Upper lobe of left lung (tissue), 6 donors: ENCODE data around the gene MIF. TPM values are rescaled to one million over a fixed set of nuclear protein-coding genes. Genes with fewer than 3 reads are reported as not detected.

ENCODE experiments used
- ATAC-seq, 2 donors: fragments of 200-7000 bp; cut with Tn5 transposase; one replicate each; pipeline ENCODE4 v1.9.1; 2022; ENCODE audit warnings: mild to moderate bottlenecking in 2 of 2, moderate library complexity in 2 of 2; ENCODE audit not compliant: low FRiP score in 2 of 2
- DNase-seq, 2 donors: peaks; one replicate each; pipeline ENCODE4 v3.0.0-alpha.2; 2019 to 2020
- H3K27ac ChIP-seq, 4 donors: fragments of 200-600 bp; sonication (generic); one replicate each; pipeline ENCODE4 v1.5.1; 2016 to 2019
- H3K27me3 ChIP-seq, 4 donors: fragments of 200-600 bp; sonication (generic); one replicate each; pipeline ENCODE4 v1.5.1; 2017 to 2019
- H3K36me3 ChIP-seq, 4 donors: fragments of 200-600 bp; sonication (generic); one replicate each; pipeline ENCODE4 v1.5.1; 2016 to 2019
- H3K4me1 ChIP-seq, 4 donors: fragments of 200-600 bp; sonication (generic); one replicate each; pipeline ENCODE4 v1.5.1; 2018 to 2019
- H3K4me3 ChIP-seq, 4 donors: fragments of 200-600 bp; sonication (generic); one replicate each; pipeline ENCODE4 v1.5.1; 2017 to 2019; ENCODE audit warnings: mild to moderate bottlenecking in 2 of 4, moderate library complexity in 1 of 4
- H3K9me3 ChIP-seq, 4 donors: fragments of 200-600 bp; sonication (generic); one replicate each; pipeline ENCODE4 v1.5.1; 2018 to 2019
- CTCF ChIP-seq, 6 experiments: fragments of 450-650 bp in 4 of 6; fragments of 200-600 bp in 2 of 6; sonication (generic) in 2 of 6; IDR thresholded peaks; one replicate each; pipeline ENCODE4 v1.5.1; 2016 to 2019; ENCODE audit warnings: antibody characterized with exemption in 6 of 6
- EP300 ChIP-seq, 4 donors: sonication (generic); formaldehyde crosslinking; IDR thresholded peaks; one replicate each; pipeline ENCODE4 v1.5.1; 2017; ENCODE audit warnings: antibody characterized with exemption in 4 of 4, control low read depth in 2 of 4
- POLR2A ChIP-seq, 4 donors: fragments of 450-650 bp; IDR thresholded peaks; one replicate each; pipeline ENCODE4 v1.5.1; 2016 to 2017; ENCODE audit warnings: antibody characterized with exemption in 4 of 4, mild to moderate bottlenecking in 2 of 4
- POLR2AphosphoS5 ChIP-seq, 2 donors: sonication (generic); formaldehyde crosslinking; IDR thresholded peaks; one replicate each; pipeline ENCODE4 v1.5.1; 2017; ENCODE audit warnings: antibody characterized with exemption in 2 of 2
- WGBS, 2 donors: methylation state at CpG; one replicate each; pipeline ENCODE4 v1.1.5; 2017 to 2018; 5-methylcytosine and 5-hydroxymethylcytosine counted together
- total RNA-seq, 6 donors: library from RNA; depleted of rRNA in 4 of 6; stranded (reverse); fragments of >200 nt in 4 of 6; gene quantifications; one replicate each; pipeline versions ENCODE4 v1.1.0 to v1.2.1, GENCODE V29; 2016 to 2021
- donor health status: DM: no; HTN: no; CAD: no; lungs with moderate emphysema.
- donor health status: DM: no; HTN: yes; CAD: no; lungs with severe emphysema.

MIF gene
- total RNA-seq, 6 donors from 2014 or later = 54.5 to 388 (median 298) TPM

- ATAC-seq = no peak
- Histone ChIP-seq H3K4me3 (no peak overlapping the region), H3K27me3 (no peaks in the 10 kb centered on the region), H3K9me3 (no peaks in the 10 kb centered on the region), H3K36me3 (no peaks in the 10 kb centered on the region), H3K27ac (no peak overlapping the region), H3K4me1 (peaks cover 15 to 20% (median 18%) of the 10 kb centered on the region in 4 donors)
- TF ChIP-seq POLR2A (IDR thresholded peaks at IDR 0.05) (no peak), POLR2AphosphoS5 (IDR thresholded peaks at IDR 0.05) (no peak), EP300 (IDR thresholded peaks at IDR 0.05) (no peak), CTCF (IDR thresholded peaks at IDR 0.05) (no peak)
- 87 to 90% methylated on average over 18 of the region's 18 CpGs for WGBS, 2 donors
- DNase-seq = no peak
Measured at GRCh38 chr22:23847310-23847920, 46.8 kb upstream of the MIF start.

- ATAC-seq (no peak), DNase-seq (peak in 1 of 2 donors; percentile 42)
- Histone ChIP-seq H3K4me3 (no peak overlapping the region), H3K4me1 (peaks cover 15 to 20% (median 18%) of the 10 kb centered on the region in 4 donors), H3K9me3 (no peaks in the 10 kb centered on the region), H3K27ac (no peak overlapping the region), H3K27me3 (no peaks in the 10 kb centered on the region), H3K36me3 (no peaks in the 10 kb centered on the region)
- TF ChIP-seq EP300 (IDR thresholded peaks at IDR 0.05) (no peak), CTCF (IDR thresholded peaks at IDR 0.05) (no peak), POLR2AphosphoS5 (IDR thresholded peaks at IDR 0.05) (no peak), POLR2A (IDR thresholded peaks at IDR 0.05) (no peak)
- WGBS, 2 donors = 79 to 81% methylated on average over 23 to 24 of the region's 24 CpGs
Measured at GRCh38 chr22:23847991-23848864, 46.0 kb upstream of the MIF start.

- TF ChIP-seq EP300 (IDR thresholded peaks at IDR 0.05) = no peak
- no peak for TF ChIP-seq POLR2A (IDR thresholded peaks at IDR 0.05)
- TF ChIP-seq CTCF (IDR thresholded peaks at IDR 0.05) = peak; percentile 94 to 99 (median 96)
- TF ChIP-seq POLR2AphosphoS5 (IDR thresholded peaks at IDR 0.05) = no peak
- Histone ChIP-seq H3K9me3 (no peaks in the 10 kb centered on the region), H3K36me3 (no peaks in the 10 kb centered on the region), H3K4me3 (peak overlapping the region in 1 of 4 donors; percentile 16), H3K27ac (no peak overlapping the region), H3K4me1 (peaks cover 15 to 17% (median 16%) of the 10 kb centered on the region in 4 donors), H3K27me3 (no peaks in the 10 kb centered on the region)
- WGBS, 2 donors = 16 to 34% methylated on average over 10 to 47 of the region's 62 CpGs
- ATAC-seq (peak; percentile 88 to 94), DNase-seq (peak; percentile 82 to 99)
Measured at GRCh38 chr22:23849009-23850006, 44.9 kb upstream of the MIF start.

- 79 to 92% methylated on average over 14 to 16 of the region's 16 CpGs for WGBS, 2 donors
- peak in 1 of 2 donors; percentile 4 for ATAC-seq
- no peaks in the 10 kb centered on the region for H3K27me3 ChIP-seq
- no peaks in the 10 kb centered on the region for H3K9me3 ChIP-seq
- no peaks in the 10 kb centered on the region for H3K36me3 ChIP-seq
- TF ChIP-seq EP300 (IDR thresholded peaks at IDR 0.05) (no peak), CTCF (IDR thresholded peaks at IDR 0.05) (no peak), POLR2A (IDR thresholded peaks at IDR 0.05) (no peak), POLR2AphosphoS5 (IDR thresholded peaks at IDR 0.05) (no peak)
- no peak overlapping the region for H3K27ac ChIP-seq
- no peak overlapping the region for H3K4me3 ChIP-seq
- peak in 1 of 2 donors; percentile 53 for DNase-seq
- peaks cover 7 to 10% (median 10%) of the 10 kb centered on the region in 4 donors for H3K4me1 ChIP-seq
Measured at GRCh38 chr22:23850136-23850611, 44.0 kb upstream of the MIF start.
